ENCODE data around the gene METTL25B.
A peak's percentile ranks its signal among the peaks of the same experiment; 100 is the strongest.

METTL25B gene

DNA sequence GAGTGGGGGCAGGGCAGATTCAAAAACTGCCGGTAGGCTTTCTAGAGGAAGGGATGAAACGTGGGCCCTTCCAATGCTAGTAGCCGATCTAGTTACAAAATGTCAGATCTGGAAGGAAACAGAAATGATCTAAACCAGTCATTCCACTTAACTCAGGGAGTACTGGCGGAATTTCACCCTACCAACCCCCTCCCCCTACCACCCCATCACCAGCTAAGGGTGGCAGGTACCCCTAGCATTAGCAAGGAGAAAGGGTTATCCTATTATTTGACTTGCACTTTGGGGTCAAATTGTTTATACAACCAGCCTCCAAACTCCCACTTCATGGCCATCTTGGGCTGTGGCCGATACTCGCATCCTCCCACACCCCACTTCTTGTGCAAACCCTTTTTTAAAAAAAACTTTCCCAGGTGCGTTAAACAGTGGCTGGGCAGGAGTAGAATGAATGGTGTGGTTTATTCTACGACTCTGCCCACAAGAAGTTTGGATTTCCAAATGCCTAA, 13.3 kb downstream of the METTL25B start:
- H3K4me3 ChIP-seq (ENCODE audit: low read depth, low read length), result no peak overlapping the region
- H3K9ac ChIP-seq (ENCODE audit: low read length), result no peak overlapping the region
- H3K36me3 ChIP-seq (ENCODE audit: control insufficient read depth in 1 of 2, insufficient read depth in 2 of 2, low read length in 2 of 2), result peaks cover 38 to 54% of the 10 kb centered on the region in 2 experiments
- H2AFZ ChIP-seq (ENCODE audit: insufficient read depth, low read length, poor library complexity), result no peak overlapping the region
- no CpG with 5 or more reads among the region's 8 CpGs for WGBS (ENCODE audit: extremely low coverage, insufficient coverage, insufficient read length)
- no peak overlapping the region for H3K23ac ChIP-seq (ENCODE audit: low read length)
- H3K79me2 ChIP-seq (ENCODE audit: control insufficient read depth, insufficient read depth, low read length, poor library complexity), result peaks cover 8% of the 10 kb centered on the region
- H3K18ac ChIP-seq (ENCODE audit: low read length), result no peak overlapping the region
- H4K91ac ChIP-seq (ENCODE audit: low read depth, low read length), result peak overlapping the region; percentile 23
- H2AK5ac ChIP-seq (ENCODE audit: low read length), result no peak overlapping the region
- DNase-seq, result no peak
- no peaks in the 10 kb centered on the region for H3K27me3 ChIP-seq (ENCODE audit: insufficient read depth, low read length)
- H2BK5ac ChIP-seq (ENCODE audit: low read depth, low read length, poor library complexity), result no peak overlapping the region
- peaks cover 15 to 16% of the 10 kb centered on the region in 2 experiments for H3K4me1 ChIP-seq (ENCODE audit: control insufficient read depth in 1 of 2, insufficient read depth in 2 of 2, low read length in 2 of 2)
- H4K8ac ChIP-seq (ENCODE audit: low read depth, low read length), result peak overlapping the region; percentile 38
- H3K79me1 ChIP-seq (ENCODE audit: low read length), result peaks cover 7% of the 10 kb centered on the region
- peak overlapping the region; percentile 59 for H3K27ac ChIP-seq (ENCODE audit: low read depth, low read length)
- H3K4ac ChIP-seq (ENCODE audit: low read depth, low read length), result no peak overlapping the region
- peak overlapping the region; percentile 46 for H3K4me2 ChIP-seq (ENCODE audit: low read length)
- no peaks in the 10 kb centered on the region for H3K9me3 ChIP-seq (ENCODE audit: insufficient read depth, low read depth, low read length)
- peak overlapping the region; percentile 3 for H4K12ac ChIP-seq (ENCODE audit: low read depth, low read length)
- no peak overlapping the region for H2BK120ac ChIP-seq (ENCODE audit: insufficient read depth, low read length, poor library complexity)
- no peak overlapping the region for H3K14ac ChIP-seq (ENCODE audit: low read length)
- no peak overlapping the region for H2BK12ac ChIP-seq (ENCODE audit: low read length)

DNA sequence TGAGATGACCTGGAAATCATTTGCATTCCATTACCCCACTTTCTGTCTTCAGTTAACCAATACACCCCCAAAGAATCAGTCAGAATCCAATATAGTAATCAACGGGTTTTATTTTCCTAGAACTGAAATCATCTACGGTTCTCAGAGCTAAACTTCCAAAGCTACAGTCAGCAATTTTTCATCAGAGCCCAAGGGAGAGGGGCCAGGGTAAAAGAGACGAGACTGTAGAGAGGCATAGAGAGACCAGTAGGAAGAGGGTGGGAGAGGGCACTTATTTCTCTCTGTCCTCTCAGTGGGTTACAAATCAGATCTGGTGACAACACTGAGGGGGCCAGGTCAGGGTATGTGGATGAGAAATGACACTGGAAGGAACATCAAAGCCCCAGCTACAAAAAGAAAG, 13.7 kb downstream of the METTL25B start:
- no peak overlapping the region for H2BK120ac ChIP-seq (ENCODE audit: insufficient read depth, low read length, poor library complexity)
- no peak overlapping the region for H3K23ac ChIP-seq (ENCODE audit: low read length)
- no peak overlapping the region for H3K14ac ChIP-seq (ENCODE audit: low read length)
- no peak overlapping the region for H4K12ac ChIP-seq (ENCODE audit: low read depth, low read length)
- no CpG with 5 or more reads among the region's 3 CpGs for WGBS (ENCODE audit: extremely low coverage, insufficient coverage, insufficient read length)
- peaks cover 12% of the 10 kb centered on the region for H3K79me2 ChIP-seq (ENCODE audit: control insufficient read depth, insufficient read depth, low read length, poor library complexity)
- no peak overlapping the region for H2BK12ac ChIP-seq (ENCODE audit: low read length)
- H3K79me1 ChIP-seq (ENCODE audit: low read length), result peaks cover 11% of the 10 kb centered on the region
- H3K4me3 ChIP-seq (ENCODE audit: low read depth, low read length), result no peak overlapping the region
- H3K9ac ChIP-seq (ENCODE audit: low read length), result no peak overlapping the region
- DNase-seq, result no peak
- no peaks in the 10 kb centered on the region for H3K9me3 ChIP-seq (ENCODE audit: insufficient read depth, low read depth, low read length)
- no peak overlapping the region for H2AK5ac ChIP-seq (ENCODE audit: low read length)
- peak overlapping the region; percentile 59 for H3K27ac ChIP-seq (ENCODE audit: low read depth, low read length)
- no peak overlapping the region for H2BK5ac ChIP-seq (ENCODE audit: low read depth, low read length, poor library complexity)
- no peaks in the 10 kb centered on the region for H3K27me3 ChIP-seq (ENCODE audit: insufficient read depth, low read length)
- H3K36me3 ChIP-seq (ENCODE audit: control insufficient read depth in 1 of 2, insufficient read depth in 2 of 2, low read length in 2 of 2), result peaks cover 38 to 50% of the 10 kb centered on the region in 2 experiments
- H4K8ac ChIP-seq (ENCODE audit: low read depth, low read length), result no peak overlapping the region
- no peak overlapping the region for H3K4me2 ChIP-seq (ENCODE audit: low read length)
- H3K4ac ChIP-seq (ENCODE audit: low read depth, low read length), result no peak overlapping the region
- H3K18ac ChIP-seq (ENCODE audit: low read length), result no peak overlapping the region
- H2AFZ ChIP-seq (ENCODE audit: insufficient read depth, low read length, poor library complexity), result no peak overlapping the region
- H3K4me1 ChIP-seq (ENCODE audit: control insufficient read depth in 1 of 2, insufficient read depth in 2 of 2, low read length in 2 of 2), result peaks cover 15 to 16% of the 10 kb centered on the region in 2 experiments
- H4K91ac ChIP-seq (ENCODE audit: low read depth, low read length), result no peak overlapping the region

DNA sequence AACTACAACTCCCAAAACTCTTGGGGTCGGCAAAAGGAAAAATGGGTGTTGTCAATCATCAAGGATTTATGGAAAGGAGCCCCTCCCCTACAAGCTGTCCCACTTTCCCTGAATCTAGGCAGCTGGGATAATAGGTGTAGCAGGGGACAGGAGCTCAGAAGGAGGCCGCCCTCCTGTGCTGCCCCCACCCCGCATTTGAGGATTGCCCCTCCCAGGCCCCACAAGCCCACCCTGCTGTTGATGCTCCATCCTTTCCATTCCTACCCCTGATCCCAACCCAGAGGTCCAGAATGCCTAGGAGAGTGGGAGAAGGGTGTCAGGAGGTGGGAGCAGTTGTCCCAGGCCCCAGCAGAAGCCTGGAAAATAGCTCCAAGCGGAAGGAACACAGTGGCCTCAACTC, 14.5 kb downstream of the METTL25B start:
- H2BK12ac ChIP-seq (ENCODE audit: low read length), result no peak overlapping the region
- no peak overlapping the region for H2AK5ac ChIP-seq (ENCODE audit: low read length)
- no peak overlapping the region for H4K12ac ChIP-seq (ENCODE audit: low read depth, low read length)
- no peak overlapping the region for H2BK120ac ChIP-seq (ENCODE audit: insufficient read depth, low read length, poor library complexity)
- H3K4me3 ChIP-seq (ENCODE audit: low read depth, low read length), result no peak overlapping the region
- no peak overlapping the region for H3K23ac ChIP-seq (ENCODE audit: low read length)
- H3K79me2 ChIP-seq (ENCODE audit: control insufficient read depth, insufficient read depth, low read length, poor library complexity), result peaks cover 18% of the 10 kb centered on the region
- no peaks in the 10 kb centered on the region for H3K27me3 ChIP-seq (ENCODE audit: insufficient read depth, low read length)
- peaks cover 31 to 43% of the 10 kb centered on the region in 2 experiments for H3K36me3 ChIP-seq (ENCODE audit: control insufficient read depth in 1 of 2, insufficient read depth in 2 of 2, low read length in 2 of 2)
- no peak overlapping the region for H4K91ac ChIP-seq (ENCODE audit: low read depth, low read length)
- H3K9ac ChIP-seq (ENCODE audit: low read length), result no peak overlapping the region
- H2AFZ ChIP-seq (ENCODE audit: insufficient read depth, low read length, poor library complexity), result no peak overlapping the region
- H3K4me2 ChIP-seq (ENCODE audit: low read length), result no peak overlapping the region
- H3K9me3 ChIP-seq (ENCODE audit: insufficient read depth, low read depth, low read length), result no peaks in the 10 kb centered on the region
- WGBS (ENCODE audit: extremely low coverage, insufficient coverage, insufficient read length), result no CpG with 5 or more reads among the region's 4 CpGs
- peaks cover 19 to 21% of the 10 kb centered on the region in 2 experiments for H3K4me1 ChIP-seq (ENCODE audit: control insufficient read depth in 1 of 2, insufficient read depth in 2 of 2, low read length in 2 of 2)
- H2BK5ac ChIP-seq (ENCODE audit: low read depth, low read length, poor library complexity), result no peak overlapping the region
- H3K14ac ChIP-seq (ENCODE audit: low read length), result no peak overlapping the region
- no peak for DNase-seq
- H3K4ac ChIP-seq (ENCODE audit: low read depth, low read length), result no peak overlapping the region
- H3K27ac ChIP-seq (ENCODE audit: low read depth, low read length), result no peak overlapping the region
- peaks cover 18% of the 10 kb centered on the region for H3K79me1 ChIP-seq (ENCODE audit: low read length)
- no peak overlapping the region for H3K18ac ChIP-seq (ENCODE audit: low read length)
- no peak overlapping the region for H4K8ac ChIP-seq (ENCODE audit: low read depth, low read length)

DNA sequence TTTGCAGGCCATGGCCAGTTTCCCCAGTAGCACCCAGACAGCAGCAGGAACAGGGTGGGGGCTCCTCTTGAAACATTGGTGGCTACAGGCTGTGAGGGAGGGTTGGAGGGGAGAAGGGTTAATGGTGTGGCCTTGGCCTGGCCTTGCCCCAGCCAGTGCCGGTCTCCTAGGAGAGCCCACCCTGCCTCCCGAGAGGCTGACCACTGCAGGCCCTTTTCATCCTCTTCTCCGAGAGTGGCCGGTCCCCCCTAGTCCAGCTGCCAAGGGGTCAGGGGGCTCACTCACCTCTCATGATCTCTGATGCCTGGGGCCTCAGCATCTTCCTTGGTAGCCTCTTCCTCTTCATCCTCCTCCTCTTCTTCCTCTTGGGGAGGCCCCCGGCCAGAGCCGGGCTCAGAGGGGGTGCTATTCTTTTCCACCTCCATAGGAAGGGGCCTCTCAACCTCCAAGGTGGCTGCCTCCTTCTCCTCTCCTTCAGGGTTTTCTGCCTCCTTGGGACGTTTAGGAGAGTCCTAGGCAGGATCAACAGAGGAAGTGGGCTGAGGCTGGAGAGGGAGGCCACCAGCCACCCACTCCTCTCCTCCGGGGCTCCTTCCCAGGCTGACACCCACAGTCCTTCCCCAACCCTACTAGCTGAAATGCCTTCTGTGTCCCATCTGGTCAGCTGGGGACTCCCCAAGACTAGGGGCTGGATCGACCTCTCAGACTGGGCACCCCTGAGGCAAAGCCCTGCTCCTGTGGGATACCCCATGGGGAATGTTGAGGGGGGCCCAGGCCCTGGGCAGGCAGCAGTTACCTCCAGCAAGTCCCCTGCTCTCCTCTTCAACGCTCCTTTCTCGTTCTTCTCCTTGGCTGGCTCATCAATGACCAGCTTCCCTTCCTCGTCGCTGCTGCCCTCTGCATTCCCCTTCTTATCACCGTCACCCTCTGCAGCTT, 15.4 kb downstream of the METTL25B start:
- Histone ChIP-seq H4K91ac (ENCODE audit: low read depth, low read length) (no peak overlapping the region), H3K27ac (ENCODE audit: low read depth, low read length) (no peak overlapping the region), H3K9ac (ENCODE audit: low read length) (no peak overlapping the region), H3K18ac (ENCODE audit: low read length) (no peak overlapping the region), H2BK120ac (ENCODE audit: insufficient read depth, low read length, poor library complexity) (no peak overlapping the region), H3K9me3 (ENCODE audit: insufficient read depth, low read depth, low read length) (no peaks in the 10 kb centered on the region), H2AFZ (ENCODE audit: insufficient read depth, low read length, poor library complexity) (no peak overlapping the region), H2BK5ac (ENCODE audit: low read depth, low read length, poor library complexity) (no peak overlapping the region), H3K4me1 (ENCODE audit: control insufficient read depth in 1 of 2, insufficient read depth in 2 of 2, low read length in 2 of 2) (peaks cover 27 to 29% of the 10 kb centered on the region in 2 experiments), H3K4me3 (ENCODE audit: low read depth, low read length) (no peak overlapping the region), H3K79me1 (ENCODE audit: low read length) (peaks cover 24% of the 10 kb centered on the region), H3K23ac (ENCODE audit: low read length) (no peak overlapping the region), H4K8ac (ENCODE audit: low read depth, low read length) (no peak overlapping the region), H2BK12ac (ENCODE audit: low read length) (no peak overlapping the region), H3K4me2 (ENCODE audit: low read length) (no peak overlapping the region), H3K14ac (ENCODE audit: low read length) (no peak overlapping the region), H3K27me3 (ENCODE audit: insufficient read depth, low read length) (no peaks in the 10 kb centered on the region), H4K12ac (ENCODE audit: low read depth, low read length) (no peak overlapping the region), H3K36me3 (ENCODE audit: control insufficient read depth in 1 of 2, insufficient read depth in 2 of 2, low read length in 2 of 2) (peaks cover 25 to 35% of the 10 kb centered on the region in 2 experiments), H2AK5ac (ENCODE audit: low read length) (no peak overlapping the region), H3K79me2 (ENCODE audit: control insufficient read depth, insufficient read depth, low read length, poor library complexity) (peaks cover 25% of the 10 kb centered on the region), H3K4ac (ENCODE audit: low read depth, low read length) (no peak overlapping the region)
- no peak for DNase-seq
- WGBS (ENCODE audit: extremely low coverage, insufficient coverage, insufficient read length), result no CpG with 5 or more reads among the region's 14 CpGs
